GM19328 (cell line): ENCODE data around the gene INSM2.

Experiments used
- ATAC-seq: cut with Tn5 transposase; IDR thresholded peaks from one replicate; pipeline ENCODE4 v1.9.1; 2021; ENCODE audit warnings: mild to moderate bottlenecking, moderate library complexity; ENCODE audit not compliant: unreplicated experiment

INSM2 gene

DNA sequence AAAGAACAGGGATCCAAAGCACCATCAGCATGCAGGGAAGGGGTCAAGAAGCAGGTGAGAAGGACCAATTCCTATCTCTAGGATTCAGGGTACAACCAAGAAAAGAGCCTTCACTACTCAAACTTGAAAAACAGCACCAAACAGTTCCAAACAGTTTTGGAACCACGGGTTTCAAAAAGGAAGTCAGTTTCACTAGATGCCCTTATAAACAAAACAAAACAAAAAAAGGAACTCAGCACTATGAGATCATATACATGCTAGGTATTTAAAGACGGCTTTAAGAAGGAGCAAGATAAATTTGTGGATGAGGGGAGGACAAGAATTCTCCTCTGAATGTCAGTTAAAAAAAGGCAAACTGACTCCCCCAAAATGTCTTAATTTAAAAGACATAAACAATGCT is 6.0 kb downstream of the INSM2 start:
- ATAC-seq: no peak

DNA sequence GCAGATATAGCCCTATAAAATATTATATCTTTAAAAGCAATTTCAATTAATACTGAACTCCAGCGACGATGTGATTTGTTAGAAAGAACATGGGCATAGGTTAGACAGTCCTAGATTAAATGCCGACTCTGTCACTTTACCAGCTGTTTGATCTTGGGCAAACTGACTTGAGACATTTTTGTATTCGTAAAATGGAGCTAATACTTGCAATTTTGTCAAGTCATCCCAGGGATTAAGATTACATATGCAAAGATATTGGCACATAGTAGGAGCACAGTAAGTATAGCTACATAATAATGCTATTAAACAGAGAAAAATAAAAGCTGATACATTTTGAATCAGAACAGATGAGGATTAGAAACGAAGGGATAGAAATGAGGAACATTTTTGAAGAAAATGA is 9.0 kb downstream of the INSM2 start:
- no peak for ATAC-seq

GRCh38 chr14:35549551-35549950 is 15.6 kb downstream of the INSM2 start:
- ATAC-seq: no peak

- ATAC-seq: no peak
Observed at GRCh38 chr14:35551081-35551480, 17.1 kb downstream of the INSM2 start.

- no peak for ATAC-seq
Observed at GRCh38 chr14:35553808-35554207, 19.8 kb downstream of the INSM2 start.

- no peak for ATAC-seq
Observed at GRCh38 chr14:35556548-35556947, 22.6 kb downstream of the INSM2 start.

DNA sequence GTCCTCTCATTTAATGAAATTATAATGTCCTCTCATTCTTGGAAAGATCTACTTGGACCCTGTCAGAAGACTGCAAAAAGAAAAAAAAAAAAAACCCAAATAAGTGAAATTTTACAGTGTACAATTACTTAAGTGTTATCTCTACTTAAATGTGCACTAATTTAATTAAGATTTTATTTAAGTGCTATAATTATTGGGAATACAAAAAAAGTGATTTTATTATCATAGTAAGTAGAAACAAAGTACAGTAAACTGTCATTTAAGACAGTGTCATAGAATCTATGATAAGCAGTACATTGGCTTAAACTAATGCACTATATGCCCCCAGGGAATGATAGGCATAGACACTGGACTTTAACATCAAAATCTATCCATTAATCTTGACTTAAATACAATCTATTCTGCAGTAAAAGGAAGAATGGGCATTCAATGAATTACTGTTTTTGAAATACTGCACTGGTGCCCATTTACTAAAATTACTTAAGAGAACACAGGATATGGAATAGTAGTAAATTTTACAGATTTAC is 23.3 kb downstream of the INSM2 start:
- ATAC-seq: no peak

- ATAC-seq: no peak
Observed at GRCh38 chr14:35558680-35559079, 24.7 kb downstream of the INSM2 start.

- ATAC-seq: no peak
Observed at GRCh38 chr14:35565871-35566464, 32.0 kb downstream of the INSM2 start.

DNA sequence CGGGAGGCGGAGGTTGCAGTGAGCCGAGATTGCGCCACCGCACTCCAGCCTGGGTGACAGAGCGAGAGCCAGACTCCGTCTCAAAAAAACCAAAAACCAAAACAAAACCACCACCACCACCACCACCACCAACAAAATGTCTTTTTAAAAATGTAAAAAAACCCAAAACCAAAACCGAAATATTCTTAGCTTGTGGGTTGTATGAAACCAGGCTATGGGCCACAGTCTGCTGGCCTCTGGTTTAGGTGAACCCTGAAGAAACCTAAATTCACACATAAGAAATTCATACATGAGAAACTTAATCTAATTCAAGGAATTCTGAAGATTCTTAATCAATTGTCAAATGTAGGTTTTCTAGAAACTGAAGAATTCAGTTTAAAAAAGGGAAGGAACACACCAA is 37.6 kb downstream of the INSM2 start:
- ATAC-seq: no peak

- ATAC-seq: no peak
Observed at GRCh38 chr14:35573911-35574310, 39.9 kb downstream of the INSM2 start.

DNA sequence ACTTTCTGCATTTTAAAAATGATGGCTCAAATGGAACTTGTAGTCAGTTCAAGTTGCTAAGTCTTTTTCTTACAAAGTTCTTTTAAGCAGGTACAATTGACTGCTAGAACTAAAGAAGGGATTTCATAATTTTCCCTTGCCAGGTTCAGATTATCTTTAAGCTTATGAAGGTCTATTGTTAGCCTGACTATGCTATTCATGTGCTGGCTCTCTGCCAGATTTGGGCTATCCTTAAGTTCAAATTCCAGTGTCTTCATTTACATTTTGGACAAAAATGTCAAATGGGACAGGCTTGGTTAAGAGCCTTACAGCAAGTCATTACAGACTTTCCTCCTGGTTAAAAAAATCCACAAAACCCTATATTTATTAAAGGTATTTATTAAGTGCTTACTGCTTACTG is 42.3 kb downstream of the INSM2 start:
- ATAC-seq: no peak

GRCh38 chr14:35576856-35577255 is 42.9 kb downstream of the INSM2 start:
- ATAC-seq: no peak

GRCh38 chr14:35578135-35578534 is 44.2 kb downstream of the INSM2 start:
- ATAC-seq: no peak

- ATAC-seq: no peak
Observed at GRCh38 chr14:35578639-35579038, 44.7 kb downstream of the INSM2 start.
